Activated T-cell treated with anti-CD3 and anti-CD28 coated beads for 4 hours (primary cell): ENCODE results near the gene PRKCZ.

Experiments used
- DNase-seq: peaks from one replicate; pipeline ENCODE4 v3.0.0-alpha.2; 2020

PRKCZ gene

DNA sequence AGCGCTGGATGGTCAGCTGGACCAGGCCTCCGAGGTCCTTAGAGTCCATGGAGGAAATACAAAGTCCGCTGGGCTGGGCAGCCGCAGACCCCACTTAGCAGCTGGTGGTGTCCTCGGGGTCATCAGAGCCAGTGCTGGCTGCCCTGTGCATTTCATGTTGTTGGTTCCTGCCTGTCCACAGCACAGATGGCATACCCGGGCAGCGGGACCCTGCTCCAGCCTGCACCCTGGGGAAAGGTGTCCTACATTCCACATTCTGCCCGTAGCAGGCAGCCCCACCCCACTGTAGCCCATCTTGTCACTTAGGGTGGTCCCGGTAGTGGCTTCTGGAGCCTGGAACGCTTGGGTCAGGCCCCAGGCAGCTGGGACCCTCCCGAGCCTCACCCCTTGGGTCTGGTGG is 19.8 kb downstream of the PRKCZ start:
- no peak for DNase-seq

DNA sequence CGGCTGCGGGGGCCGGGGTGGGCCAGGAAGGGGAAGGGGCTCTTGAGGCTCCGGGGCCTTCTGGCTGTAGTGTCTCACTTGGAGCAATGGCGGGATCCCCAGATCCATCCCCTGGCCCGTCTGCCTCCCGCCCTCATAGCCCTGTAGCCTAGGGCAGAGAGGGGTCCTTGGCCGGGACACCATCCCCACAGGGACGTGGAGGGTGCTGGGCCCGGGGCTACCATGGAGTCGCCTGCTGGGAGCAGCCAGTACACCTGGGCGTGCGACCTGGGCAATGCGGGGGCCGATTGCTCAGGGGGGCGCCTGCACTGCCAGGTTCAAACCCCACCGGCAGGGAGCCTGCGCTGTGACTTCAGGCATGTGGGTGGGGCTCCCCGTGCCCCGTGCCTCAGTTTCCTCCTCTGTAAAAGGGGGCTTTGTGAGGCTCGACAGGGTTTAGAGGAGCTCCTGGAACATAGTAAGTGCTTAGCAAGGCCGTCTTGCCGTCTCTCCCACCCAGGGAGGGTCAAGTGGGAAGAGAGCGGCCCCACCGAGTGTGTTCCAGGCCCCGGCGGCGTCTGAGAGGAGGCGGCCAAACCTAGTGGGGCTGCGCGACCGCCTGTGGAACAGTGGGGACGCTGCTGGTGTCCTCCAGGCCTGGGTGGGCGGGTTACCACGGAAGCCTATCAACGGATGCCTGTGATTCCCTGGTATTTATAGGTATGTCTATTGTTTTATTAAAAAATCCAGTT is 20.8 kb downstream of the PRKCZ start:
- no peak for DNase-seq

DNA sequence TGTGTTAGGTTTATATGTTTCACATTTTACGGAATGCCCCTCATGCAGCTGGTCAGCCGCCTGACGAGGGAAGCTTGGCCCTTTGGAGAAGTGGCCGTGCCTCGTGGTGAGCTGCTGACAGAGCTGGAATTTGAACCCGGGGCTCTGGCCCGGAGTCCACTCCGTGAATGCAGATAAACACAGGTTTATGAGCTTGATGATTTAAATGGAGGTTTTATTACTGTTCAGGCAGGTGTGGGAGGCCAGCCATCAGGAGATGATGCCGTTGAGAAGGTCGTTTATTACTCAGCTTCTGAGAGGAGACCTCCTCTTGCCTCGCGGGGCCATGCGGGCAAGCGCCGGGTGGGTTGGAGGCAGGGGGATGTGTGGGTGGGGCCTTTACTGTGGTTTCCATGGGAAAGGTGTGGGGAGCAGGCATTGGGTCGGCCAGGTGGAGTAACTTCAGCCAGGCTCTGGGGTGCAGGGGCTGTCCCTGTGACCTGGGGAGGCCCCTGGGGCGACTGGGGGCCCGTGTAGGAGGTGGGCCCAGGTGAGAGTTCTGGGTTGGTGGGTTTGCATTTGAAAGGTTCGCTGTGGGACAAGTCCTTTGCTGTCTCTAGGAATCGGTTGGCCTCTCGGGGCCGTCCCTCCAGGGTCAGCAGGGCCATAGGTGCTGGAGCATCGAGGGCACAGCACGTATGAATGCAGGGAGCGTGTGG is 22.0 kb downstream of the PRKCZ start:
- DNase-seq, result no peak

DNA sequence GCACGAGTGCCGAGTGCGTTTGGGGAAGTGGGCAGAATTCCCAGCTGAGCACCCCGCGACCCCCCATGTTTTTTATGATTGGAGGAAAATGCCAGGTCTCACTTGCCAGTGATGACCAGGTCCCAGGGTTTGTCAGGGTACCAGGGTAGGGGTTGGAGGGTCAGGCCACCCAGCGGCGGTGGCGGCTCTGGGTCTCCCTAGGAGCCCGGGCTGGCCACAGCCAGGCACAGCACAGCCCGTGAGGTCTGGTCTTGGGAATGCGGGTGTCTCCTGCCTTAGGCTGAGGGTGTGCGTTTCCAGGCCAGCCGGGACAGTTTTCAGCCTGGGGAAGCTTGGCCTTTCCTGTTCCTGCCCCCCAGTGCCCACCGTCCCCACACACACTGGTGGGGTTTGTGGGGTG is 22.7 kb downstream of the PRKCZ start:
- DNase-seq, result no peak

DNA sequence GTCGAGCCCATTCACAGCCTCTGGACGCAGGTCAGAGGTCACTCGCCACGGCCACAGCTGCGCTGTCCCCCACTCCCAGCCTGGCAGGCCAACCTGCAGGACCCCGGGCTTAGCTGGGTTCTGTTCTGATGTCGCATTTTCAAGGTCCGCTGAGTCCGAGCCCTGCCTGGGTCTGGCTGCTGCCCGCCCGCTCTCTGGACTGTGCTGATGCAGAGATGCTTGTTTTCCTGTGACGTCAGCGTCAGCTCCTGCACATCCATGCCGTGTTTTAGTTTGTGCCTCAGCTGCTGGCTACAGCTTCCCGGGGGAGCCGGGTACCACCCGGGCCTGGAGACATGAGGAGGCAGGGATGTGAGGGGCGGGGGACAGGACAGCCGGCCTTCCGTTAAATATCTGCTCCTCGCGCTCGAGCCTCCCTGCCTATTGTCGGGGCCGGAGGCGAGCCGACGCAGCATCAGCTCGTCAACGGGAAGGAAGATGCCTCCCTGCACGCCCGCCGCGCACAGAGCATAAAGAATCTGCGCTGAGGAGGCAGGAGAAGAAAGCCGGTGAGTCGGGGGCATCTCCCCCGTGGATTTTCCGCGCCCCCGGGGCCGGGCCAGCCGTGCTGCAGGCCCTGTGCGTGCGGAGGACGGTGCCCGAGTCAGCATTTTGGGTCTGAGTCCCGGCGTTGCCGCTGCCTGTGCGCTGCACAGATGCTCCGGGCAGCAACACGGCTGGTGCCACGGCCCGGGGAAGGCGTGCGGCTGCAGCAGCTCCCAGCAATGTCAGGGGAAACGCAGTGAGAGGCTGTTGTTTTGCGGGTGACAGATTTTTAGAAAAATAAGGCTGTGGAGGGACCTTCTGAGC is 23.4 kb downstream of the PRKCZ start:
- DNase-seq, result no peak

DNA sequence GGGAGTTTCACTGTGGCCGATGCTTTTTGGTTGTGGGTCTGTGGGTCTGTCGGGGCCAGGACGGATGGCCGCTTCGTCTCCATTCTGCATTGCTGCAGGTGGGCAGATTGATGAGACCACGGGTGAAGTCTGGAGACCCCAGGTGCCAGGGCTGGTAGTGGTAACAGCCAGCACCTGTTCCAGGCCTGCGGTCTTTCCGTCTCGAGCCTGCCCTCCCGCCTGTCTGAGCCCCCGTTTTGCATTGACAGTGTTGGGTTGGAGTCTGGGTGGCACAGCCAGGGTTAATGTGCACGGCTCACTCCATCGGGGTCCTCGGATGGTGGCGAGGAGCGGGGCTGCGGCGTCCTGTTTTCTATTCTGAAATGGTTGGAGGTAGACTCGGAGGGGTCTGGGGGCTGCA is 24.2 kb downstream of the PRKCZ start:
- no peak for DNase-seq

DNA sequence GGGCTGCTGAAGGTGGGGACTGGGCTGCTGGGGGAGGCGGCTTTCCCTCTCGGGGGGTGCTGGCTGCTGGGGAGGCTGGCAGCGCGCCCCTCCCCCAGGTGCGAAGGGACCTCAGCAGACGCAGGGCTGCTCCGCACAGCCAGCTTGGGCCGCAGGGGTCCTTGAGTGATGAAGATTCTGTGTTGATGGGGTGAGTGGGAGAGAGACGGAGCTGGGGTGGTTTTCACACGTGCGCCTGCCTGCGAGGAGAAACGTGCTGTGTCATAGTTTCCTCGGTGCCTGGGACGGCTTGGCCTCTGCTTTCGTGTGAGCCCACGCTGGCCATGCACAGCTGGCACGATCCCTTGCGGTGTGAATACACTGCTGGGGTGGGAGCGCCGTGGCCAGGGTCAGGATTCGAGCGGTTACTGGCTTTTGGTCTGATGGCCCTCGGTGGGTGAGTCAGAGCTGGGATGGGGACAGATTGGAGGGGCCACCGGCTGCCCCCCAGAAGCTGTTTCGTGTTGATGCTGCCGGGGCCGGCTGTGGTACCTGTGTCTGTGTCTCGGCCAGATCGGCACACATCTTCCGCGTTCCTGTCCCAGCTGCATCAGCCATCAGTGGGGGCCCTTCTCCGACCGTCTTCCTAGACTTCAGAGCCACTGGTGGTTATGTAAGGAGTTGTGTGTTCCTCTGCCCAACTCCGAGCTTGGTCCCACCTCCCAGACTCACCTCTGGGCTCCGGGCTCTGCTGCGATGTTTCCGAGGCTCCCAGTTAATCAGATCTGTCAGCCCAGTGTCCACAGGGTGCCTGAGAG is 24.9 kb downstream of the PRKCZ start:
- DNase-seq, result no peak

DNA sequence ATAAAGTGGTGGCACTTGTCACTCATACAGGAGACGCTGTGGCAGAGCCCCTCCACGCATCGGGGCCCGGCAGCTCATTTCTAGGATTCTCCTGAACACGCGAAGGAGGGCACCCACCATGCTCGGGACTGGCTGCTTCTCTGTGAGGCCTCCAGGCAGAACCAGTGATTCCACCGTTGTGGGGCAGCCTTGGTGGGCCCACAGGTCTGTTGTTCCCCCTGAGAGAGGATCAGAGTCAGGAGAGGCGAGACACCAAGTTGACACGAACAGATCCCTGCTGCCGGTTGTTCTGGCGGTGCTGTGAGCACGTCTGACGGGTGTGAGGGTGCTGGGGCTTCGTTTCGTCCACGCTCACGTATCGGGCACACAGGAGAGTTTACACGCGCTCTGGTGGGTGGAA is 26.6 kb downstream of the PRKCZ start:
- no peak for DNase-seq

DNA sequence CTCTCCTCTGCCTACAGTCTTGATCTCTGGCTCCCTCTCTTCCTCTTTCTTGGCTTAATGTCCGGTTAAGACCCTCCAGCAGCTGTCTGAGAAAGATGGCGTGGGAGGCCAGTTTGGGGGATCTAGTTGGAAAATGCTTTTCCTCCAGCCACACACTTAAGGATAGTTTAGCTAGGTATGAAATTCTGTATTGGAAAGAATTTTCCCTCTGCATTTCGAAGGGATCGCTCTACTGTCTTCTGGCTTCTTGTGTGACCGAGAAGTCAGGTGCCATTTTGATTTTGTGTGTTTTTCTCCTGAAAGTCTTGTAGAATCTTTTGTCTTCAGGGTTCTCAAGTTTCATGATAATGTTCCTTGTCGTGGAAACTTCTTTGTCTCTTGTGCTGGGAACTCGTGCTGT is 28.0 kb downstream of the PRKCZ start:
- DNase-seq, result no peak

DNA sequence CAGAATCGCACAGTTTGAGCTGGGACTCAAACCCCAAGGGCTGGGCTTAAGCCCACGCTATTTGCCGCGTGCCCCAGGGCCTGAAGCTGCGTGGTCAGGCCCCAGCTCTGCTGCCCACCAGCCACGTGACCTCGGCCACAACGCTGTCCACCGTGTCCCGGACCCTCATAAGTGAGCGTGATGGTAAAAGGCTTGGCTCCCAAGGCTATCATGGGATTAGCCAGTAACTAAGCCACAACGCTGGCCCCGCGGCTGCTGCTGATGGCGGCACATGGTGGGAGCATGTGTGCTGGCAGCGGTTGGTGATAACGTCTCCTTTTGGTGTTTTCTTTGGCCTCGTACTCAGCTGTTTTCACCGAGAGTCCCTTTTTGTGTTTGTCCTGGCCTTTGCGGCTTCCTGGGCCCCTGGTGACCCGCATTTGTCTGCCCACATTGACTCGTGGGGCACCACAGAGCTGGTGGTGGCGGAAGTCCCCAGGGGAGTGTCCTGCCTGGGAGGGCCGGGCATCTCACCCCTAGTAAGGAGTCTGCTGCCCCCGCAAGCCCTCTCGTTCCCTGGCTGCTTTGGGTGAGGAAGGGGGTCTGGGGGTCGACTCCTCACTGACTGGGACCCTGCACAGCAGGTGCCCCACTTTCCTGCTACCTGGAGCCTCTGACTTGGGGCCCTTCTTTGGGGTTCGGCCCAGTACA is 29.3 kb downstream of the PRKCZ start:
- no peak for DNase-seq

DNA sequence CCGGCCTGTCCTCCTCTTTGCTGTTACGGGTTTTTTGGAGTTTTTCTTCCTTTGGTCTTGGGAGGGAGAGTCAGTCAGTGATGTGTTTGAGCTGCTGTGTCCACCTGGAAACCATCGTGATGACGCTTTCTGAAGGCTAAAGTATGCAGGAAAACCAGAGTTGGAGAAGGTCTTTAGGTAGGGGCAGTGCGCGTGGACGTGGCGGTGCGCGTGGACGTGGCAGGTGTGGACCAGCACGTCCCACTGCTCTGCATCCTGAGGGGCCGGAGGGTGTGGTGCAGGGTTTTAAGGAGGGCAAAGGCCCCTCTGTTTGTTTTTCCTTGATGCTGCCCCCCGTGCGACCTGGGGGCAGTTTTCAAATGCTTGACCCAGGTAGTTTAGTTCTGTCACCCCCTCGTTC is 29.9 kb downstream of the PRKCZ start:
- no peak for DNase-seq

DNA sequence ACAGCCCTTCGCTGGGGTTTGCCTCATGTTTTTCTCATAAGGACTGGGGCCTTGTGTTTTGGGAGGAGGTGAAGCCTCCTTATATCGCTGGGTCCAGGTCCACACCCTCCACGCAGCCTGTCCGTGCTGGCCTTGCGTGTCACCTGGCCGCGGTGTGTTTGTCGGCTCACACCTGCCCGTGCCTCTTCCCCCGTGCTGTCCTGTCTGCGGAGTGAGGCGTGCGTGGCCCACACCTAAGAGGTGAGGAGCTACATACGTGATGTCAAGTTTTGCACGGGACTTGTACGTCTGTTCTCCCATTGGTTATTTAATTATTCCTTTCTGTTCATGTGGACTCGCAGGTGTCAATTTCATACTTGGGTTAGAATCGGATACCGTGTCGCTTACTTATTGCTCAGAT is 30.7 kb downstream of the PRKCZ start:
- DNase-seq, result no peak

DNA sequence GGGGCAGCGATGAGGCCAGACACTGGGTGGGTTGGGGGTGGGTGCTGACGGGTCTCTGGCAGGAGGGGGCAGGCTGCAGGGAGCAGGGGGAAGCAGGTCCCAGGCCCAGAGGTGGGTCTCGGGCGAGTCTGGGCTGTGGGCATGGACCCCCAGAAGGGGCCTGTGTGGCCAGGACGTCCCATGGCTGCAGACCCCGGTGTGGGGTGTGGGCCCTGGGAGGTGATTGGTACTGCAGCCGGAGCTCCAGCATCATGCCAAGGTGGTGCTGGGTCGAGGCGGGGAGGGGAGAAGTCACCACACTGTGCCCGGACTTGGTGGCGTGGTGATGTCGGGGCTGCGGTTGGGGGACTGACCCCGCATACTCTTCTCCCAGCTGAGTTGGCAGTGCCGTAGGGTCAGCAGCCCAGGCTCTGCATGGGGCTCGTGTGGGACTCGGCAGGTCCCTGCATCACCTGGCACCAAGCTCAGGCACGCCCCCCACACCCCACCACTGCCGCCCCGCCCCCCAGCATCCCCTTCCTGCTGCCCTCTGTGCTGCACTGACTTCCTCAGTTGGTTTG is 31.2 kb downstream of the PRKCZ start:
- DNase-seq, result no peak

DNA sequence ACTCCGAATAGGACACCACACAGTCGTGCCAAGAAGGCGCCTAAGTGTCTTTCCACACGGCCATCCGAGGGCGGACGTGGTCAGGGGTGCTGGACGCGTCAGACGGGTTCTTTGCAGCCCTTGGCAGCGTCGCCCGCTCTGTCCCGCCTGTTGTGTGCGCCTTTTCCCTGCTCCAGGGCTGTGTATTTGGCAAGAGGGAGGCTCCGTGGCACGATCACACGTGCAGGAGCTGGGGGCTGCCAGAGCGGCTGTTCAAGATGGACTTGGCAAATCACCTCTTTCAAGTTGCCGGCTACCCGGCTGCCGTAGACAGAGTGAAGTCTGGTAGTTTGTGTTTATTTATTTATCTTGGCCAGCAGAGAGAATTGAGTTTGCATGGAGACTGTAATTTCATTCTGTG is 31.9 kb downstream of the PRKCZ start:
- no peak for DNase-seq

DNA sequence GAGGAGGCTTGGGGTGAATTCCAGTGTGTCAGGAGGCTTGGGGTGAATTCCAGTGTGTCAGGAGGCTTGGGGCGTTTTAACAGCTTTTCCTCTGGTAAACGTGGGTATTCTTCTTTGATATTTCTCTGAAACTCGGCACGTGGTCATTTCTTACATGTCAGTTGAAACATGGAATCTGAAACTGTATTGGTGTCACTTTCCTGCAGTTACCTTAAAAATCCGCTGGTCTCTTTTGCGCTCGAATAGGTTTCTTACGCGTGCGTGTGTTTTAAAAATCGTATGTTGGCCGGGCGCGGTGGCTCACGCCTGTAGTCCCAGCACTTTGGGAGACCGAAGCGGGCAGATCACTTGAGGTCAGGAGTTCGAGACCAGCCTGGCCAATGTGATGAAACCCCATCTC is 33.5 kb downstream of the PRKCZ start:
- DNase-seq, result no peak

DNA sequence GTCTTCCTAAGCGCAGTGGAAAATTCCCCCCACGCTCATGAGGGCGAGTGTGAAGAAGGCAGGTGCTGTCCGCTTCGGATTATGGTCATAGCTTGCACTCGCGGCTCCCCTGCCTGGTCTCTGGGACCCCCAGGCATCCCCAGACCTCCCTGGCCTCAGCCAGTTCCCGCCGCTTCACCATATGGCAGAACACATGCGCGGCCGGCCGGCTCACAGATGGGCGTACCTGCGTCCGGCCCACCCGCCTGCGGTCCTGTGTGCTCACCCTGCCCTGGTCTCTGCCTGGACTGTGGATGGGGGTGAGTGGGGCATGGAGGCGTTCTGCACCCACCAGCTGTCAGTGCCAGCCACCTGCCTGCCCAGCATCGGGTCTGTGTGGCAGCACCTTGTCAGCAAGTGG is 34.1 kb downstream of the PRKCZ start:
- no peak for DNase-seq

DNA sequence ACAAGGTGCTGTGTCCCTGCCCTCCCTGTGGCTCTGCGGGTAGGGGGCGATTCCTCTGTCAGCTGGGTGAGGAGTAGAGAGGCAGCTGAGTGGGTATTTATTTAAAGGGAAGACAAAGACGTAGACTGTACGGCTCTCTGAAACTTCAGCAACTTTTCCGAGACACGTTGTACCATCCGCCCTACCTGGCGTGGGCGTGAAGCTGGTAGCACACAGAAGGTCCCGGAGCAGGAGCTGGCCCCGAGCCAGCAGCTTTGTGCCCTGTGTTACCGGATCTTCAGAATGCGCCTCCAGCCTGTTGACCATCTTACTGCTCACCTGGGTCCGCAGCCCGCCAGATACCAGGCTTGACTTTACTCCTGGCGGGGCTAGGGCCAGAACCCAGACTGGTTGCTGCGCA is 34.9 kb downstream of the PRKCZ start:
- no peak for DNase-seq

DNA sequence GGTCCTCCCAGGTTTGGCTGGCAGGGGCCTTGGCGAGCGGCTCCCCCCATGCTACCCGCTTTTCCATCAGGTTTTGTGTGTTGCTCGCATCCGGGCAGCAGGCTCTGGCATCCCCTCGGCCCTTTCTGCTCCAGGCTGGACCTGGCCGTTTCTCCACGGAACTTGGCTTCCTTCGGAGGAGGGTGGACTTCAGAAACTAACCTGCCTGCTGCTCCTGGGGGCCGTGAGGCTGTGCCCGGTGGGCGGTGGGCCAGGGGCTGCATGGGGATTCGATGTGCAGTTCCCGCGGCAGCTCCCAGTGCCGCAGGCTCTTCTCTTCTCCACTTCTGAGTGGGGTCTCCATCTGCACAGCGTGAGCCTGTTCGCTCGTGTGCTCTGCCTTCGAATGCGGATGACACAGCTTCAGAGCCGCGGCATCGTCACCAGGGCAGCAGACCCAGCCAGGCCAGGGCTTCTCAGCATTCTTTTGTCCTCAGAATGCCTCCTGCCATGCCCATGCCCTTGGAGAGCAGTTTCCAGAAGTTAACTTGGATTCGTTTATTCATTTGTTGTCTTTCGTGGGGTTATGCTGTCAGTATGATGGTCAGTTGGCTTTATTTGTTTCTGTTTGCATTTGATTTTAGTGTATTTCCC is 36.4 kb downstream of the PRKCZ start:
- DNase-seq, result no peak

DNA sequence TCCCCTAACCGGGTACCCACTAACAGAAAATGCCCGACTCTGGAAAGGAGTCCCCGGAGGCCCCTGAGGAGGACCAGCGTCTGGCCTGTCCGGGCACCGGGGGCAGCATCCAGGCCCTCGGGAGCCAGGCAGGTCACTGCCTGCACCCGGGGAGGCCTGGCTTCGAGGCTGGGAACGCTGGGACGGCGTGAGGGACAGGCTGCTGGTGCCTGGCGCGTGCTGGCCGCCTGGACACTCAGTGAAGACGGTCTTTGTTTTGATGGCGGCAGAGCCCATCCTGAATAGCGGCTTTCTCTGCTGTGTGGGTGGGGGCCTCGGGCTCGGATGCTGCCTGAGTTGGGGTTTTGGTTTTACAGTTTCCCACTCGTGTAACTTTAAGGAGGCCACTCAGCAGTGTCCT is 37.6 kb downstream of the PRKCZ start:
- DNase-seq, result no peak

DNA sequence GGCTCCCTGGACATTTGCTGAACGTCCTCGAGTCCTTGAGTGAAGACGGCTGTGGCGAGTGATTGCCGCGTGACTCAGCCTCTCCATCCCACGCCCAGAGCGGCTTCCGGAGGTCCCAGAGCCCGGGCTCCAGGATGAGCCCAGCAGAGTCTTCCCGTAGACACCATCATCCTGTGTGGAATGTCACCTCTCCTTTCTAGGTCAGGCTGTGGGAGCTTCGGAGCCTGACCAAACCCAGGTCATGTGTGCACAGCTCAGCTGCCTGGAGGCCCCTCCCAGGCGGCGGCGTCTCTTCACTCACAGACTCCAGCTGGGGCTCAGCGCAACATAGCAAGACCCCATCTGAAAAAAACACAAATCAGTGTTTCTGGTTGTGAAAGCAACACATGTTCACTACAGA is 38.2 kb downstream of the PRKCZ start:
- DNase-seq, result no peak

DNA sequence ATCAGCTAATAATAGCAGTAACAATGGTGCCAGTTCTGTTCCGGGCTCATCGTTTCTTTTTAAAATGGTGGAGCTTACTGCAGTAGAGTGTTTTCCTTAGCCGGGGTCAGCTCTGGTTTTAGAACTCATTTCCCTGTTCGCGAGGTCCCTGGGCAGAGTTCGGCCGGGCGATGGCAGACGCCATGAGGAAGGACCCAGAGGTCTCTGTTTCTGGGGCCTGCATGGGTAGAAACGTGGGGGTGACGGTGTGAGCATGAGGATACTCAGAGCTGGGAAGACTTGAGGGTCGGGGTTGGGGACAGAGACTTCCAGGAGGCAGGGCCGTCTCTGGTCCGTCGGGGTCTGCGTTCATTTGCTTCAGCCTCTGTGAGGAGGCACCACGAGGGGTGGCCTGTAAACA is 38.8 kb downstream of the PRKCZ start:
- DNase-seq, result no peak
